Measurements from ENCODE around the gene C18orf32.

C18orf32 gene

GRCh38 chr18:49432602-49433001, 54.4 kb downstream of the C18orf32 start:
- no peak overlapping the region for H3K9ac ChIP-seq (ENCODE audit: low read depth, low read length)
- no peak overlapping the region for H3K27ac ChIP-seq (ENCODE audit: low read length)
- no peaks in the 10 kb centered on the region for H3K9me3 ChIP-seq (ENCODE audit: insufficient read depth, low read depth, low read length)
- no peak overlapping the region for H3K4me3 ChIP-seq (ENCODE audit: low read length)
- H3K4me1 ChIP-seq (ENCODE audit: insufficient read depth, low read length): peaks cover 5% of the 10 kb centered on the region; the same call in 1 of the 2 replicates
- no peaks in the 10 kb centered on the region for H3K27me3 ChIP-seq (ENCODE audit: insufficient read depth, low read length)
- H3K36me3 ChIP-seq (ENCODE audit: insufficient read depth, low read depth, low read length): peaks cover 10% of the 10 kb centered on the region; the same call in 1 of the 2 replicates

- Histone ChIP-seq H3K27me3 (ENCODE audit: insufficient read depth, low read length) (no peaks in the 10 kb centered on the region), H3K4me3 (ENCODE audit: low read length) (no peak overlapping the region), H3K9ac (ENCODE audit: low read depth, low read length) (no peak overlapping the region), H3K9me3 (ENCODE audit: insufficient read depth, low read depth, low read length) (no peaks in the 10 kb centered on the region), H3K27ac (ENCODE audit: low read length) (no peak overlapping the region), H3K36me3 (ENCODE audit: insufficient read depth, low read depth, low read length) (peaks cover 11% of the 10 kb centered on the region), H3K4me1 (ENCODE audit: insufficient read depth, low read length) (peaks cover 5% of the 10 kb centered on the region; the same call in 1 of the 2 replicates)
Measured at GRCh38 chr18:49431165-49431962, 55.7 kb downstream of the C18orf32 start.

Measured in iPS-20b (cell line).